Left ventricle myocardium inferior (tissue), 1 donor: ENCODE results near the gene WSCD2. TPM values are rescaled to one million over a fixed set of nuclear protein-coding genes. Genes with fewer than 3 reads are reported as not detected.

Experiments
- DNase-seq: peaks from one replicate; pipeline ENCODE4 v3.0.0-alpha.2; 2020
- H3K27ac ChIP-seq: fragments of 200-600 bp; replicated peaks from 2 replicates; pipeline ENCODE4 v1.8.0; 2021
- H3K27me3 ChIP-seq: fragments of 200-600 bp; 2 replicates; pipeline ENCODE4 v1.8.0; 2021; ENCODE audit warnings: low read depth
- H3K36me3 ChIP-seq: fragments of 200-600 bp; 2 replicates; pipeline ENCODE4 v1.8.0; 2021
- H3K4me1 ChIP-seq: fragments of 200-600 bp; 2 replicates; pipeline ENCODE4 v1.8.0; 2021
- H3K4me3 ChIP-seq: fragments of 200-600 bp; 2 replicates; pipeline ENCODE4 v1.8.0; 2021; ENCODE audit warnings: mild to moderate bottlenecking, moderate library complexity
- H3K9me3 ChIP-seq: fragments of 200-600 bp; replicated peaks from 2 replicates; pipeline ENCODE4 v1.8.0; 2021
- CTCF ChIP-seq: fragments of 200-600 bp; IDR thresholded peaks from 2 replicates; pipeline ENCODE4 v1.8.0; 2021; ENCODE audit warnings: antibody characterized with exemption, mild to moderate bottlenecking, borderline replicate concordance
- intact Hi-C: fragments of 100-400 bp; cut with micrococcal nuclease; formaldehyde crosslinking; loops from one replicate; pipeline ENCODE4 v1.11.0; 2022
- total RNA-seq: library from RNA; stranded (reverse); fragmentation: NEBNext Ultra II Directional; extraction: Animal tissue kit (Norgen Biotek cat#: 25700); gene quantifications from one replicate; pipeline ENCODE4 v1.2.1, GENCODE V29; 2021
- donor health status: DM: no; HTN: yes; CAD: no; lungs with severe emphysema.

The WSCD2 gene
- total RNA-seq, 1 donor from 2014 or later = 0.14 TPM

GRCh38 chr12:108128221-108129016 lies 669 bp upstream of the WSCD2 start:
- H3K27ac ChIP-seq = no peak overlapping the region
- H3K36me3 ChIP-seq = no peaks in the 10 kb centered on the region
- H3K27me3 ChIP-seq = peaks cover 87% of the 10 kb centered on the region
- H3K4me1 ChIP-seq = peaks cover 14% of the 10 kb centered on the region
- H3K9me3 ChIP-seq = peaks cover 5% of the 10 kb centered on the region
- DNase-seq = no peak
- H3K4me3 ChIP-seq = peak overlapping the region; percentile 62
- intact Hi-C loops = no loop called here
- TF ChIP-seq CTCF = no peak

GRCh38 chr12:108131035-108131434 lies 1.9 kb downstream of the WSCD2 start:
- Histone ChIP-seq H3K27me3 (peaks cover 80% of the 10 kb centered on the region), H3K27ac (no peak overlapping the region), H3K9me3 (peaks cover under 1% of the 10 kb centered on the region), H3K4me3 (no peak overlapping the region), H3K4me1 (peaks cover 20% of the 10 kb centered on the region), H3K36me3 (no peaks in the 10 kb centered on the region)
- TF ChIP-seq CTCF = no peak
- intact Hi-C loops = no loop called here
- no peak for DNase-seq

- H3K27me3 ChIP-seq = peaks cover 74% of the 10 kb centered on the region
- no peak overlapping the region for H3K4me3 ChIP-seq
- DNase-seq = no peak
- H3K36me3 ChIP-seq = no peaks in the 10 kb centered on the region
- intact Hi-C loops = no loop called here
- H3K27ac ChIP-seq = no peak overlapping the region
- peaks cover 20% of the 10 kb centered on the region for H3K4me1 ChIP-seq
- H3K9me3 ChIP-seq = no peaks in the 10 kb centered on the region
- TF ChIP-seq CTCF = no peak
Observed at GRCh38 chr12:108131657-108132126, 2.6 kb downstream of the WSCD2 start.

DNA sequence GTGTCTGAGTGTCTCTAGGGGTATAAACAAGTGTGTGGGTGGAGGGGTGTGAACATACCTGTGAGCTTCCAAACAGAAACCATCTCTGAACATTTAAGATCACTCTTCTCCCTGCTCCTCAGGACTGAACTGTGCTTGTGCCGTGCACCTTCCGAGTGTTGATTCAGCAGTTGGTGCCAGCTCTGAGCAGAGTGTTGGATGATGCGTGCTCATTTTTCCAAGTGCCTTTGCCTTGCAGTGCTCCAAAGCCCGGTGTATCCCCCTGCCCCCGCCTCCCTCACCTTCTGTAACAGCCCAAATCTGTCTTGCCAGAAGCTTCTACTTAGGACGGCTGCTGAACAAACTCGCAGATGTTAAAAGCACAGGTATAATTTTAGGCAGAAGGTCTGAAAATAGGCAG lies 4.4 kb downstream of the WSCD2 start:
- TF ChIP-seq CTCF = no peak
- peaks cover 20% of the 10 kb centered on the region for H3K4me1 ChIP-seq
- H3K4me3 ChIP-seq = no peak overlapping the region
- intact Hi-C loops = no loop called here
- DNase-seq = peak; percentile 39
- H3K9me3 ChIP-seq = no peaks in the 10 kb centered on the region
- no peaks in the 10 kb centered on the region for H3K36me3 ChIP-seq
- H3K27ac ChIP-seq = no peak overlapping the region
- peaks cover 56% of the 10 kb centered on the region for H3K27me3 ChIP-seq

- Histone ChIP-seq H3K36me3 (no peaks in the 10 kb centered on the region), H3K4me1 (peaks cover 11% of the 10 kb centered on the region), H3K9me3 (no peaks in the 10 kb centered on the region), H3K27me3 (peaks cover 44% of the 10 kb centered on the region), H3K27ac (no peak overlapping the region), H3K4me3 (no peak overlapping the region)
- no peak for TF ChIP-seq CTCF
- intact Hi-C loops = no loop called here
- no peak for DNase-seq
Observed at GRCh38 chr12:108134744-108135143, 5.7 kb downstream of the WSCD2 start.
